Endothelial cell of hepatic sinusoid (primary cell): Measurements from ENCODE around the gene GPER1.
"Not testable (repeated sequence)": the region's sequence is repeated elsewhere in the genome, so short reads cannot be mapped to it uniquely, and the experiment has no call there.

Experiments
- in situ Hi-C: cut with HindIII; loops from 2 replicates; pipeline ENCODE4 v1.10.0; 2017; ENCODE audit warnings: low sequenced_read_pairs

The GPER1 gene

GRCh38 chr7:1101563-1102431 is 13.9 kb downstream of the GPER1 start:
- in situ Hi-C loops, result no loop called here

- in situ Hi-C loops, result no loop called here
These were observed 15.3 kb downstream of the GPER1 start for GRCh38 chr7:1103009-1103788.

- in situ Hi-C loops, result no loop called here
These were observed 16.0 kb downstream of the GPER1 start for GRCh38 chr7:1103789-1104515.

- in situ Hi-C loops, result no loop called here
These were observed 16.7 kb downstream of the GPER1 start for GRCh38 chr7:1104516-1105179.

- in situ Hi-C loops, result no loop called here
These were observed 17.3 kb downstream of the GPER1 start for GRCh38 chr7:1105189-1105588.

GRCh38 chr7:1106063-1106792 is 18.3 kb downstream of the GPER1 start:
- in situ Hi-C loops, result no loop called here

- in situ Hi-C loops, result no loop called here
These were observed 19.0 kb downstream of the GPER1 start for GRCh38 chr7:1106793-1107421.

- in situ Hi-C loops, result no loop called here
These were observed 20.5 kb downstream of the GPER1 start for GRCh38 chr7:1108264-1108920.

GRCh38 chr7:1109581-1110310 is 21.8 kb downstream of the GPER1 start:
- in situ Hi-C loops, result no loop called here

- in situ Hi-C loops, result no loop called here
These were observed 22.4 kb downstream of the GPER1 start for GRCh38 chr7:1110358-1110757.

GRCh38 chr7:1111156-1111555 is 23.2 kb downstream of the GPER1 start:
- in situ Hi-C loops, result no loop called here

GRCh38 chr7:1112109-1112508 is 24.2 kb downstream of the GPER1 start:
- in situ Hi-C loops, result no loop called here

- in situ Hi-C loops, result no loop called here
These were observed 25.0 kb downstream of the GPER1 start for GRCh38 chr7:1112625-1113547.

GRCh38 chr7:1113548-1113885 is 25.6 kb downstream of the GPER1 start:
- in situ Hi-C loops, result no loop called here

GRCh38 chr7:1114088-1114487 is 26.2 kb downstream of the GPER1 start:
- in situ Hi-C loops, result no loop called here

GRCh38 chr7:1114505-1114904 is 26.6 kb downstream of the GPER1 start:
- in situ Hi-C loops, result no loop called here

GRCh38 chr7:1115171-1116045 is 27.5 kb downstream of the GPER1 start:
- in situ Hi-C loops, result not testable (repeated sequence)
